DMS 273 treated with DMSO at 0.1 percent for 48 hours (cell line): ENCODE measurements around the gene ZNF300.
"Not testable (repeated sequence)": the region's sequence is repeated elsewhere in the genome, so short reads cannot be mapped to it uniquely, and the experiment has no call there.

Experiments used
- DNase-seq: peaks from one replicate; lab custom pipeline; 2025; lab: John Stamatoyannopoulos, UW

Gene ZNF300

GRCh38 chr5:150904479-150905311 lies at the start of gene ZNF300:
TSS of gene ZNF300 (minus strand) at chr5:150904980. CDS start at chr5:150903155, 1,825 bp downstream.
- peak; percentile 92 for DNase-seq

- no peak for DNase-seq
Measured at GRCh38 chr5:150948539-150948938, 43.8 kb upstream of the ZNF300 start.

GRCh38 chr5:150946351-150946905 lies 41.6 kb upstream of the ZNF300 start:
- DNase-seq, result no peak

- no peak for DNase-seq
Measured at GRCh38 chr5:150945947-150946346, 41.2 kb upstream of the ZNF300 start.

- DNase-seq, result no peak
Measured at GRCh38 chr5:150945486-150945885, 40.7 kb upstream of the ZNF300 start.

GRCh38 chr5:150931368-150931965 lies 26.7 kb upstream of the ZNF300 start:
- no peak for DNase-seq

GRCh38 chr5:150918613-150919012 lies 13.8 kb upstream of the ZNF300 start:
- no peak for DNase-seq

- DNase-seq, result no peak
Measured at GRCh38 chr5:150912312-150912814, 7.6 kb upstream of the ZNF300 start.

GRCh38 chr5:150905312-150905683 lies 518 bp upstream of the ZNF300 start:
- no peak for DNase-seq

- no peak for DNase-seq
Measured at GRCh38 chr5:150901446-150901845, 3.3 kb downstream of the ZNF300 start.

GRCh38 chr5:150895431-150896428 lies 9.1 kb downstream of the ZNF300 start:
- no peak for DNase-seq

- no peak for DNase-seq
Measured at GRCh38 chr5:150879358-150879757, 25.4 kb downstream of the ZNF300 start.

- no peak for DNase-seq
Measured at GRCh38 chr5:150862070-150862469, 42.7 kb downstream of the ZNF300 start.

GRCh38 chr5:150860246-150860821 lies 44.4 kb downstream of the ZNF300 start:
- no peak for DNase-seq

- not testable (repeated sequence) for DNase-seq
Measured at GRCh38 chr5:150856700-150857099, 48.1 kb downstream of the ZNF300 start.

GRCh38 chr5:150853561-150853960 lies 51.2 kb downstream of the ZNF300 start:
- DNase-seq, result no peak

GRCh38 chr5:150851039-150851438 lies 53.7 kb downstream of the ZNF300 start:
- DNase-seq, result peak; percentile 4

- no peak for DNase-seq
Measured at GRCh38 chr5:150848271-150848670, 56.5 kb downstream of the ZNF300 start.

- no peak for DNase-seq
Measured at GRCh38 chr5:150847334-150847695, 57.5 kb downstream of the ZNF300 start.

- peak; percentile 63 for DNase-seq
Measured at GRCh38 chr5:150846654-150847333, 58.0 kb downstream of the ZNF300 start.

GRCh38 chr5:150846308-150846653 lies 58.5 kb downstream of the ZNF300 start, which contains the start of gene IRGM:
TSS of gene IRGM (plus strand) at chr5:150846521. CDS start at chr5:150848124, 1,603 bp downstream.
- not testable (repeated sequence) for DNase-seq
